ENCODE results near the gene PPP6R3. TPM values are rescaled to one million over a fixed set of nuclear protein-coding genes. Genes with fewer than 3 reads are reported as not detected.

PPP6R3 gene
- total and polyA plus RNA-seq, 2 donors (not counting 3 experiments of a cell fraction or from before 2014, with no cell fraction given) = 31.7 to 98.8 TPM

- no peak overlapping the region for H3K4me3 ChIP-seq (replicated peaks in 1 of 3; ENCODE audit: insufficient read depth in 1 of 3, low read depth in 1 of 3, low read length in 3 of 3)
- H3K9me3 ChIP-seq (replicated peaks; ENCODE audit: control insufficient read depth, insufficient read depth, low read length) = no peaks in the 10 kb centered on the region
- BruUV-seq (replicated peaks) = no TSS peak
- no peaks in the 10 kb centered on the region for H3K4me1 ChIP-seq (ENCODE audit: control insufficient read depth, extremely low read depth, insufficient read depth, low read length)
- H3K36me3 ChIP-seq (ENCODE audit: control insufficient read depth in 2 of 2, extremely low read depth in 1 of 2, insufficient read depth in 2 of 2, low read length in 2 of 2) = no peaks in the 10 kb centered on the region
- H3K4me2 ChIP-seq (ENCODE audit: insufficient read depth, low read length) = no peak overlapping the region
- H4K20me1 ChIP-seq (replicated peaks; ENCODE audit: control insufficient read depth, extremely low read depth, insufficient read depth, low read length) = peaks cover 29% of the 10 kb centered on the region
- POLR2A ChIA-PET = no interaction called here
- dilution Hi-C loops (cut with MboI; ENCODE audit: extremely low pct_ligation_motif_present, low sequenced_read_pairs) (no loop called here), intact Hi-C loops (cut with micrococcal nuclease) (no loop called here)
- DNase-seq (ENCODE audit: low read depth, low spot score) = no peak
- H3K79me2 ChIP-seq (ENCODE audit: control insufficient read depth, insufficient read depth, low read length) = peaks cover 89% of the 10 kb centered on the region
- H3K27ac ChIP-seq (ENCODE audit: insufficient read depth, low read depth, low read length) = no peak overlapping the region
- CTCF ChIA-PET = no interaction called here
- H3K9me1 ChIP-seq (replicated peaks; ENCODE audit: control insufficient read depth, extremely low read depth, insufficient read depth, low read length) = peaks cover 3% of the 10 kb centered on the region
- no peak overlapping the region for H2AFZ ChIP-seq (ENCODE audit: low read depth, low read length)
- H3K27me3 ChIP-seq (ENCODE audit: control insufficient read depth in 2 of 2, insufficient read depth in 2 of 2, low read length in 2 of 2) = no peaks in the 10 kb centered on the region
- H3K9ac ChIP-seq (replicated peaks; ENCODE audit: extremely low read depth, insufficient read depth, low read length) = no peak overlapping the region
- FAIRE-seq = no peak
- TF ChIP-seq CTCF (IDR thresholded peaks at IDR 0.05; ENCODE audit: extremely low read depth in 1 of 2, insufficient read depth in 1 of 2, low read depth in 1 of 2, low read length in 2 of 2) = no peak
- no peak for TF ChIP-seq POLR2A (IDR thresholded peaks at IDR 0.05; ENCODE audit: low read depth, low read length)
- TF ChIP-seq JUN (IDR thresholded peaks at IDR 0.05; ENCODE audit: borderline replicate concordance, insufficient read depth, insufficient read length, low read depth) = no peak
- TF ChIP-seq MYC (IDR thresholded peaks at IDR 0.05; ENCODE audit: low read depth, low read length) = no peak
- TF ChIP-seq POLR2AphosphoS5 (IDR thresholded peaks at IDR 0.05; ENCODE audit: insufficient read depth, low read depth, low read length) = no peak
- TF ChIP-seq GATA2 (IDR thresholded peaks at IDR 0.05; ENCODE audit: insufficient read depth, insufficient read length, low read depth, low read length) = no peak
- TF ChIP-seq FOS (IDR thresholded peaks at IDR 0.05; ENCODE audit: borderline replicate concordance, insufficient read depth, low read length) = no peak
- TF ChIP-seq MAX (IDR thresholded peaks at IDR 0.05; ENCODE audit: insufficient read depth, insufficient read length) = no peak
- TF ChIP-seq EZH2 (IDR thresholded peaks at IDR 0.05; ENCODE audit: borderline replicate concordance, low read depth, low read length, severe bottlenecking) = no peak
These were observed 18.8 kb downstream of the PPP6R3 start for GRCh38 chr11:68479390-68479789.

All from endothelial cell of umbilical vein (primary cell).